Measurements from ENCODE around the gene IL6.

IL6 gene

GRCh38 chr7:22712999-22713398 is 14.0 kb upstream of the IL6 start:
- Histone ChIP-seq H3K79me2 (ENCODE audit: insufficient read depth, low read length) (no peaks in the 10 kb centered on the region), H3K9me2 (ENCODE audit: low read depth, low read length) (no peaks in the 10 kb centered on the region), H3F3A (ENCODE audit: insufficient read depth, low read length) (no peaks in the 10 kb centered on the region), H3K36me3 (ENCODE audit: insufficient read depth, low read length) (no peaks in the 10 kb centered on the region), H3K27me3 (ENCODE audit: insufficient read depth, low read length) (no peaks in the 10 kb centered on the region), H3K9ac (ENCODE audit: low read length) (no peak overlapping the region), H3K9me3 (ENCODE audit: low read length) (no peaks in the 10 kb centered on the region), H2AFZ (ENCODE audit: low read length) (no peak overlapping the region), H3K4me3 (ENCODE audit: low read depth, low read length, poor library complexity, severe bottlenecking) (no peak overlapping the region), H3K4me1 (ENCODE audit: insufficient read depth, low read length, severe bottlenecking) (no peaks in the 10 kb centered on the region), H3K4me2 (ENCODE audit: low read length) (no peak overlapping the region), H4K20me1 (ENCODE audit: insufficient read depth, low read length) (no peaks in the 10 kb centered on the region), H3K27ac (ENCODE audit: low read depth, low read length, poor library complexity, severe bottlenecking) (no peak overlapping the region)
- TF ChIP-seq CTCF (IDR thresholded peaks at IDR 0.05; ENCODE audit: low read length) = no peak
- TF ChIP-seq EZH2 (IDR thresholded peaks at IDR 0.05; ENCODE audit: borderline replicate concordance, low read length) = no peak

GRCh38 chr7:22713463-22713862 is 13.5 kb upstream of the IL6 start:
- no peak for TF ChIP-seq CTCF (IDR thresholded peaks at IDR 0.05; ENCODE audit: low read length)
- TF ChIP-seq EZH2 (IDR thresholded peaks at IDR 0.05; ENCODE audit: borderline replicate concordance, low read length) = no peak
- H3K27me3 ChIP-seq (ENCODE audit: insufficient read depth, low read length) = no peaks in the 10 kb centered on the region
- no peak overlapping the region for H3K4me2 ChIP-seq (ENCODE audit: low read length)
- H3K9me3 ChIP-seq (ENCODE audit: low read length) = no peaks in the 10 kb centered on the region
- no peak overlapping the region for H2AFZ ChIP-seq (ENCODE audit: low read length)
- no peaks in the 10 kb centered on the region for H3F3A ChIP-seq (ENCODE audit: insufficient read depth, low read length)
- H4K20me1 ChIP-seq (ENCODE audit: insufficient read depth, low read length) = no peaks in the 10 kb centered on the region
- H3K9me2 ChIP-seq (ENCODE audit: low read depth, low read length) = no peaks in the 10 kb centered on the region
- no peak overlapping the region for H3K4me3 ChIP-seq (ENCODE audit: low read depth, low read length, poor library complexity, severe bottlenecking)
- H3K9ac ChIP-seq (ENCODE audit: low read length) = no peak overlapping the region
- no peaks in the 10 kb centered on the region for H3K4me1 ChIP-seq (ENCODE audit: insufficient read depth, low read length, severe bottlenecking)
- H3K36me3 ChIP-seq (ENCODE audit: insufficient read depth, low read length) = no peaks in the 10 kb centered on the region
- no peak overlapping the region for H3K27ac ChIP-seq (ENCODE audit: low read depth, low read length, poor library complexity, severe bottlenecking)
- no peaks in the 10 kb centered on the region for H3K79me2 ChIP-seq (ENCODE audit: insufficient read depth, low read length)

- Histone ChIP-seq H3K79me2 (ENCODE audit: insufficient read depth, low read length) (no peaks in the 10 kb centered on the region), H3K27me3 (ENCODE audit: insufficient read depth, low read length) (no peaks in the 10 kb centered on the region), H3K9me2 (ENCODE audit: low read depth, low read length) (no peaks in the 10 kb centered on the region), H3K9ac (ENCODE audit: low read length) (no peak overlapping the region), H3K4me3 (ENCODE audit: low read depth, low read length, poor library complexity, severe bottlenecking) (no peak overlapping the region), H2AFZ (ENCODE audit: low read length) (no peak overlapping the region), H3F3A (ENCODE audit: insufficient read depth, low read length) (no peaks in the 10 kb centered on the region), H3K27ac (ENCODE audit: low read depth, low read length, poor library complexity, severe bottlenecking) (no peak overlapping the region), H3K4me1 (ENCODE audit: insufficient read depth, low read length, severe bottlenecking) (no peaks in the 10 kb centered on the region), H3K4me2 (ENCODE audit: low read length) (no peak overlapping the region), H4K20me1 (ENCODE audit: insufficient read depth, low read length) (no peaks in the 10 kb centered on the region), H3K9me3 (ENCODE audit: low read length) (no peaks in the 10 kb centered on the region), H3K36me3 (ENCODE audit: insufficient read depth, low read length) (no peaks in the 10 kb centered on the region)
- TF ChIP-seq CTCF (IDR thresholded peaks at IDR 0.05; ENCODE audit: low read length) (no peak), EZH2 (IDR thresholded peaks at IDR 0.05; ENCODE audit: borderline replicate concordance, low read length) (no peak)
Measured at GRCh38 chr7:22715969-22716368, 11.0 kb upstream of the IL6 start.

Measured in OCI-LY1 (cell line).